GM23338 (cell line): Measurements from ENCODE around the gene RPTOR. TPM values are rescaled to one million over a fixed set of nuclear protein-coding genes. Genes with fewer than 3 reads are reported as not detected.
A peak's percentile ranks its signal among the peaks of the same experiment; 100 is the strongest.

Experiments used
- ATAC-seq: fragments of 200-7000 bp; cut with Tn5 transposase; 3 replicates; pipeline ENCODE4 v1.9.1; 2020
- DNase-seq: peaks from one replicate; pipeline ENCODE4 v3.0.0-alpha.2; 2015; ENCODE audit warnings: low spot score
- H2AFZ ChIP-seq: fragments of 200-600 bp; sonication (generic); 2 replicates; pipeline ENCODE4 v1.8.0; 2016; ENCODE audit warnings: antibody characterized with exemption, mild to moderate bottlenecking, moderate library complexity
- H3F3A ChIP-seq: fragments of 200-600 bp; sonication (generic); replicated peaks from 2 replicates; pipeline ENCODE4 v1.8.0; 2017; ENCODE audit warnings: antibody characterized with exemption, mixed run types, low read depth
- H3K27ac ChIP-seq: fragments of 200-600 bp; sonication (generic); 2 replicates; pipeline ENCODE4 v1.6.1; 2016; ENCODE audit warnings: low read depth
- H3K27me3 ChIP-seq: fragments of 200-600 bp; sonication (generic); 2 replicates; pipeline ENCODE4 v1.8.0; 2016; ENCODE audit warnings: mild to moderate bottlenecking, mixed run types, moderate library complexity; ENCODE audit not compliant: insufficient read depth
- H3K36me3 ChIP-seq: fragments of 200-600 bp; sonication (generic); 2 replicates; pipeline ENCODE4 v1.8.0; 2016; ENCODE audit warnings: mild to moderate bottlenecking; ENCODE audit not compliant: insufficient read depth
- H3K4me1 ChIP-seq: fragments of 200-600 bp; sonication (generic); 2 replicates; pipeline ENCODE4 v1.8.0; 2016; ENCODE audit warnings: mild to moderate bottlenecking, moderate library complexity; ENCODE audit not compliant: insufficient read depth
- H3K4me2 ChIP-seq: fragments of 200-600 bp; sonication (generic); 2 replicates; pipeline ENCODE4 v1.7.1; 2017; ENCODE audit warnings: mixed run types
- H3K4me3 ChIP-seq: fragments of 200-600 bp; sonication (generic); 2 replicates; pipeline ENCODE4 v1.6.1; 2016; ENCODE audit warnings: mixed run types
- H3K79me2 ChIP-seq: fragments of 200-600 bp; sonication (generic); replicated peaks from 2 replicates; pipeline ENCODE4 v1.8.0; 2017; ENCODE audit warnings: mild to moderate bottlenecking; ENCODE audit not compliant: insufficient read depth
- H3K9me2 ChIP-seq: fragments of 200-600 bp; sonication (generic); 2 replicates; pipeline ENCODE4 v1.8.0; 2017; ENCODE audit not compliant: insufficient read depth
- H4K20me1 ChIP-seq: fragments of 200-600 bp; sonication (generic); replicated peaks from 2 replicates; pipeline ENCODE4 v1.8.0; 2017; ENCODE audit warnings: mild to moderate bottlenecking; ENCODE audit not compliant: insufficient read depth
- H3K27ac Mint-ChIP-seq: 2 replicates; pipeline ENCODE4 v1.8.0; 2020; ENCODE audit warnings: inconsistent platforms, mild to moderate bottlenecking, moderate library complexity, mixed read lengths
- H3K27me3 Mint-ChIP-seq: 3 replicates; pipeline ENCODE4 v1.8.0; 2022; ENCODE audit warnings: low read depth, mild to moderate bottlenecking, moderate library complexity, mixed read lengths, inconsistent platforms; ENCODE audit not compliant: insufficient read depth, poor library complexity
- H3K36me3 Mint-ChIP-seq: 3 replicates; pipeline ENCODE4 v1.8.0; 2021; ENCODE audit warnings: low read depth, mild to moderate bottlenecking, inconsistent platforms, moderate library complexity, mixed read lengths
- H3K4me1 Mint-ChIP-seq: 3 replicates; pipeline ENCODE4 v1.8.0; 2020; ENCODE audit warnings: mild to moderate bottlenecking, inconsistent platforms, mixed read lengths
- H3K4me3 Mint-ChIP-seq: 3 replicates; pipeline ENCODE4 v1.8.0; 2021; ENCODE audit warnings: moderate library complexity, mild to moderate bottlenecking, inconsistent platforms, mixed read lengths
- H3K9me3 Mint-ChIP-seq: 3 replicates; pipeline ENCODE4 v1.8.0; 2020; ENCODE audit warnings: moderate library complexity, mild to moderate bottlenecking, inconsistent platforms, mixed read lengths
- CREB1 ChIP-seq: fragments of 250-450 bp; sonication (Bioruptor Pico); IDR thresholded peaks from 2 replicates; pipeline ENCODE4 v1.5.0; 2020; ENCODE audit warnings: low read depth, mild to moderate bottlenecking, moderate library complexity
- EZH2phosphoT487 ChIP-seq: fragments of 200-600 bp; sonication (generic); IDR thresholded peaks from one replicate; pipeline ENCODE4 v1.8.1; 2018; ENCODE audit warnings: antibody characterized with exemption; ENCODE audit not compliant: unreplicated experiment
- JUNB ChIP-seq: IDR thresholded peaks from one replicate; pipeline ENCODE4 v1.6.1; 2016; ENCODE audit warnings: antibody characterized with exemption; ENCODE audit not compliant: unreplicated experiment
- NANOG ChIP-seq: IDR thresholded peaks from 2 replicates; pipeline ENCODE4 v1.6.1; 2016; ENCODE audit warnings: antibody characterized with exemption, borderline replicate concordance
- POLR2AphosphoS5 ChIP-seq: IDR thresholded peaks from 2 replicates; pipeline ENCODE4 v1.6.1; 2016; ENCODE audit warnings: antibody characterized with exemption, low read depth
- ZNF331 ChIP-seq: fragments of 250-450 bp; sonication (Bioruptor Pico); IDR thresholded peaks from 2 replicates; pipeline ENCODE4 v1.5.0; 2020; ENCODE audit warnings: low read depth, mild to moderate bottlenecking, moderate library complexity
- polyA plus RNA-seq: library from polyadenylated mRNA; unstranded; fragments of >200 nt; fragmentation: Nextera tagmentation; extraction: Ambion mirVana; gene quantifications from 2 replicates; pipeline ENCODE4 v1.2.1, GENCODE V29; 2016
- total RNA-seq: library from RNA; depleted of rRNA; stranded (reverse); fragments of >200 nt; shearing (Covaris generic); gene quantifications from 2 replicates; pipeline ENCODE4 v1.2.3, GENCODE V29; 2014
- TF ChIP-seq, protein P1 (sequence below), 2 experiments: fragments of 200-600 bp in 1 of 2; sonication (generic) in 1 of 2; conservative IDR thresholded peaks; 2 replicates each; pipeline versions ENCODE4 v1.5.1 to v1.6.1; 2016 to 2017; ENCODE audit warnings: antibody characterized with exemption in 2 of 2, low read depth in 2 of 2, mild to moderate bottlenecking in 2 of 2, moderate library complexity in 1 of 2
- TF ChIP-seq, protein P2 (sequence below): fragments of 250-450 bp; sonication (Bioruptor Pico); IDR thresholded peaks from 2 replicates; pipeline ENCODE4 v1.5.0; 2020; ENCODE audit warnings: mild to moderate bottlenecking, moderate library complexity

RPTOR gene
- total and polyA plus RNA-seq, 2 experiments from 2014 or later, result 9.5 to 38.0 TPM

DNA sequence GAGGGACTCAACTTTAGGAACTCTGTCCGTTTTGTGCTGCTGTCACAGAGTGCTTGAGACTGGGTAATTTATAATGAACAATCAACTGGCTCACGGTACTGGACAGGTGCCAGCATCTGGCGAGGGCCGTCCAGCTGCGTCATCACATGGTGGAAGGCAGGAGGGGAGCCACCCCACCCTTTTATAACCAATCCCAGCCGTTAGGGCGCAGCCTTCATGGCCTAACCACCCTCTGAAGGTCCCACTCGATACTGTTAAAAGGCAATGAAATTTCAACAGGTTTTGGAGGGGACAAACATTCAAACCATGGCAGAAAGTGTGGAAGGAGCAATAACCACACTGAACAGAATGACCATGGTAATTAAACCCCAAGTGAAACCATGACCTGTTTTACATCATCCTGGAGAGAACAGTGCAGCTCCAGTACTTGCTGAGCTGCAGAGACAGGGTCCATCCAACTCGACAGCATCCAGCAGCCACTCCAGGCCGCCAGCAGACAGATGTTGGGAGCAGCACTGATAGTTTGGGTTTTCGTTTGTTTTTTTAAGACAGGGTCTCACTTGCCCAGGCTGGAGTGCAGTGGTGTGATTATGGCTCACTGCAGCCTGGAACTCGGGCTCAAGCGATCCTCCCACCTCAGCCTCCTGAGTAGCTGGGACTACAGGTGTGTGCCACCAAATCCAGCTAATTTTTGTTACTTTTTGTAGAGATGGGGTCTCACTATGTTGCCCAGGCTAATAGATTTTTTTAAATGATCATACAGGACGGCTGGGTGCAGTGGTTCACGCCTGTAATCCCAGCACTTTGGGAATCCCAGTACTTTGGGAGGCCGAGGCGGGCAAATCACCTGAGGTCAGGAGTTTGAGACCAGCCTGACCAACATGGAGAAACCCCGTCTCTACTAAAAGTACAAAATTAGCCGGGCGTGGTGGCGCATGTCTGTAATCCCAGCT lies 458.0 kb downstream of the RPTOR start:
- Histone ChIP-seq H3K4me3 (no peak overlapping the region), H3K27me3 (peaks cover 42% of the 10 kb centered on the region), H3K27ac (no peak overlapping the region), H3K4me1 (no peaks in the 10 kb centered on the region), H2AFZ (no peak overlapping the region), H3F3A (0 out of 2 replicates have a peak, but pooled peaks cover 5% of the 10 kb centered on the region), H3K9me2 (no peaks in the 10 kb centered on the region), H3K79me2 (no peaks in the 10 kb centered on the region), H3K36me3 (no peaks in the 10 kb centered on the region), H4K20me1 (no peaks in the 10 kb centered on the region), H3K4me2 (no peak overlapping the region)
- DNase-seq, result no peak
- peaks cover 3% of the 10 kb centered on the region for H3K4me1 Mint-ChIP-seq
- no peak for TF ChIP-seq NANOG
- no peak for TF ChIP-seq POLR2AphosphoS5
- TF ChIP-seq, protein P1, sequence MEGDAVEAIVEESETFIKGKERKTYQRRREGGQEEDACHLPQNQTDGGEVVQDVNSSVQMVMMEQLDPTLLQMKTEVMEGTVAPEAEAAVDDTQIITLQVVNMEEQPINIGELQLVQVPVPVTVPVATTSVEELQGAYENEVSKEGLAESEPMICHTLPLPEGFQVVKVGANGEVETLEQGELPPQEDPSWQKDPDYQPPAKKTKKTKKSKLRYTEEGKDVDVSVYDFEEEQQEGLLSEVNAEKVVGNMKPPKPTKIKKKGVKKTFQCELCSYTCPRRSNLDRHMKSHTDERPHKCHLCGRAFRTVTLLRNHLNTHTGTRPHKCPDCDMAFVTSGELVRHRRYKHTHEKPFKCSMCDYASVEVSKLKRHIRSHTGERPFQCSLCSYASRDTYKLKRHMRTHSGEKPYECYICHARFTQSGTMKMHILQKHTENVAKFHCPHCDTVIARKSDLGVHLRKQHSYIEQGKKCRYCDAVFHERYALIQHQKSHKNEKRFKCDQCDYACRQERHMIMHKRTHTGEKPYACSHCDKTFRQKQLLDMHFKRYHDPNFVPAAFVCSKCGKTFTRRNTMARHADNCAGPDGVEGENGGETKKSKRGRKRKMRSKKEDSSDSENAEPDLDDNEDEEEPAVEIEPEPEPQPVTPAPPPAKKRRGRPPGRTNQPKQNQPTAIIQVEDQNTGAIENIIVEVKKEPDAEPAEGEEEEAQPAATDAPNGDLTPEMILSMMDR (conservative IDR thresholded peaks at IDR 0.05; ENCODE audit: low read depth in 2 of 2), result no peak
- TF ChIP-seq CREB1 (CRISPR knock-in tag), result no peak
- no peak for TF ChIP-seq JUNB
- TF ChIP-seq, protein P2, sequence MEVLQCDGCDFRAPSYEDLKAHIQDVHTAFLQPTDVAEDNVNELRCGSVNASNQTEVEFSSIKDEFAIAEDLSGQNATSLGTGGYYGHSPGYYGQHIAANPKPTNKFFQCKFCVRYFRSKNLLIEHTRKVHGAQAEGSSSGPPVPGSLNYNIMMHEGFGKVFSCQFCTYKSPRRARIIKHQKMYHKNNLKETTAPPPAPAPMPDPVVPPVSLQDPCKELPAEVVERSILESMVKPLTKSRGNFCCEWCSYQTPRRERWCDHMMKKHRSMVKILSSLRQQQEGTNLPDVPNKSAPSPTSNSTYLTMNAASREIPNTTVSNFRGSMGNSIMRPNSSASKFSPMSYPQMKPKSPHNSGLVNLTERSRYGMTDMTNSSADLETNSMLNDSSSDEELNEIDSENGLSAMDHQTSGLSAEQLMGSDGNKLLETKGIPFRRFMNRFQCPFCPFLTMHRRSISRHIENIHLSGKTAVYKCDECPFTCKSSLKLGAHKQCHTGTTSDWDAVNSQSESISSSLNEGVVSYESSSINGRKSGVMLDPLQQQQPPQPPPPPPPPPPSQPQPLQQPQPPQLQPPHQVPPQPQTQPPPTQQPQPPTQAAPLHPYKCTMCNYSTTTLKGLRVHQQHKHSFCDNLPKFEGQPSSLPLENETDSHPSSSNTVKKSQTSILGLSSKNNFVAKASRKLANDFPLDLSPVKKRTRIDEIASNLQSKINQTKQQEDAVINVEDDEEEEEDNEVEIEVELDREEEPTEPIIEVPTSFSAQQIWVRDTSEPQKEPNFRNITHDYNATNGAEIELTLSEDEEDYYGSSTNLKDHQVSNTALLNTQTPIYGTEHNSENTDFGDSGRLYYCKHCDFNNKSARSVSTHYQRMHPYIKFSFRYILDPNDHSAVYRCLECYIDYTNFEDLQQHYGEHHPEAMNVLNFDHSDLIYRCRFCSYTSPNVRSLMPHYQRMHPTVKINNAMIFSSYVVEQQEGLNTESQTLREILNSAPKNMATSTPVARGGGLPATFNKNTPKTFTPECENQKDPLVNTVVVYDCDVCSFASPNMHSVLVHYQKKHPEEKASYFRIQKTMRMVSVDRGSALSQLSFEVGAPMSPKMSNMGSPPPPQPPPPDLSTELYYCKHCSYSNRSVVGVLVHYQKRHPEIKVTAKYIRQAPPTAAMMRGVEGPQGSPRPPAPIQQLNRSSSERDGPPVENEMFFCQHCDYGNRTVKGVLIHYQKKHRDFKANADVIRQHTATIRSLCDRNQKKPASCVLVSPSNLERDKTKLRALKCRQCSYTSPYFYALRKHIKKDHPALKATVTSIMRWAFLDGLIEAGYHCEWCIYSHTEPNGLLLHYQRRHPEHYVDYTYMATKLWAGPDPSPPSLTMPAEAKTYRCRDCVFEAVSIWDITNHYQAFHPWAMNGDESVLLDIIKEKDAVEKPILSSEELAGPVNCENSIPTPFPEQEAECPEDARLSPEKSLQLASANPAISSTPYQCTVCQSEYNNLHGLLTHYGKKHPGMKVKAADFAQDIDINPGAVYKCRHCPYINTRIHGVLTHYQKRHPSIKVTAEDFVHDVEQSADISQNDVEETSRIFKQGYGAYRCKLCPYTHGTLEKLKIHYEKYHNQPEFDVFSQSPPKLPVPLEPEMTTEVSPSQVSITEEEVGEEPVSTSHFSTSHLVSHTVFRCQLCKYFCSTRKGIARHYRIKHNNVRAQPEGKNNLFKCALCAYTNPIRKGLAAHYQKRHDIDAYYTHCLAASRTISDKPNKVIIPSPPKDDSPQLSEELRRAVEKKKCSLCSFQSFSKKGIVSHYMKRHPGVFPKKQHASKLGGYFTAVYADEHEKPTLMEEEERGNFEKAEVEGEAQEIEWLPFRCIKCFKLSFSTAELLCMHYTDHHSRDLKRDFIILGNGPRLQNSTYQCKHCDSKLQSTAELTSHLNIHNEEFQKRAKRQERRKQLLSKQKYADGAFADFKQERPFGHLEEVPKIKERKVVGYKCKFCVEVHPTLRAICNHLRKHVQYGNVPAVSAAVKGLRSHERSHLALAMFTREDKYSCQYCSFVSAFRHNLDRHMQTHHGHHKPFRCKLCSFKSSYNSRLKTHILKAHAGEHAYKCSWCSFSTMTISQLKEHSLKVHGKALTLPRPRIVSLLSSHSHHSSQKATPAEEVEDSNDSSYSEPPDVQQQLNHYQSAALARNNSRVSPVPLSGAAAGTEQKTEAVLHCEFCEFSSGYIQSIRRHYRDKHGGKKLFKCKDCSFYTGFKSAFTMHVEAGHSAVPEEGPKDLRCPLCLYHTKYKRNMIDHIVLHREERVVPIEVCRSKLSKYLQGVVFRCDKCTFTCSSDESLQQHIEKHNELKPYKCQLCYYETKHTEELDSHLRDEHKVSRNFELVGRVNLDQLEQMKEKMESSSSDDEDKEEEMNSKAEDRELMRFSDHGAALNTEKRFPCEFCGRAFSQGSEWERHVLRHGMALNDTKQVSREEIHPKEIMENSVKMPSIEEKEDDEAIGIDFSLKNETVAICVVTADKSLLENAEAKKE (CRISPR knock-in tag), result no peak
- no peak for TF ChIP-seq ZNF331
- no peak for TF ChIP-seq EZH2phosphoT487
- no peak overlapping the region for H3K27ac Mint-ChIP-seq
- H3K27me3 Mint-ChIP-seq, result peaks cover 45% of the 10 kb centered on the region
- no peak for ATAC-seq
- H3K36me3 Mint-ChIP-seq, result peaks cover 4% of the 10 kb centered on the region; the same call in 1 of the 3 replicates
- peak overlapping the region; percentile 55 for H3K4me3 Mint-ChIP-seq
- no peaks in the 10 kb centered on the region for H3K9me3 Mint-ChIP-seq
